A204.1 (cell line): Measurements from ENCODE around the gene SSTR3.
A peak's percentile ranks its signal among the peaks of the same experiment; 100 is the strongest.
"Not testable (repeated sequence)": the region's sequence is repeated elsewhere in the genome, so short reads cannot be mapped to it uniquely, and the experiment has no call there.

Source experiments
- FAIRE-seq: peaks from 2 replicates; lab custom pipeline; 2012; peaks lifted over from hg19 to GRCh38; lab: Jason Lieb, UNC

Gene SSTR3

DNA sequence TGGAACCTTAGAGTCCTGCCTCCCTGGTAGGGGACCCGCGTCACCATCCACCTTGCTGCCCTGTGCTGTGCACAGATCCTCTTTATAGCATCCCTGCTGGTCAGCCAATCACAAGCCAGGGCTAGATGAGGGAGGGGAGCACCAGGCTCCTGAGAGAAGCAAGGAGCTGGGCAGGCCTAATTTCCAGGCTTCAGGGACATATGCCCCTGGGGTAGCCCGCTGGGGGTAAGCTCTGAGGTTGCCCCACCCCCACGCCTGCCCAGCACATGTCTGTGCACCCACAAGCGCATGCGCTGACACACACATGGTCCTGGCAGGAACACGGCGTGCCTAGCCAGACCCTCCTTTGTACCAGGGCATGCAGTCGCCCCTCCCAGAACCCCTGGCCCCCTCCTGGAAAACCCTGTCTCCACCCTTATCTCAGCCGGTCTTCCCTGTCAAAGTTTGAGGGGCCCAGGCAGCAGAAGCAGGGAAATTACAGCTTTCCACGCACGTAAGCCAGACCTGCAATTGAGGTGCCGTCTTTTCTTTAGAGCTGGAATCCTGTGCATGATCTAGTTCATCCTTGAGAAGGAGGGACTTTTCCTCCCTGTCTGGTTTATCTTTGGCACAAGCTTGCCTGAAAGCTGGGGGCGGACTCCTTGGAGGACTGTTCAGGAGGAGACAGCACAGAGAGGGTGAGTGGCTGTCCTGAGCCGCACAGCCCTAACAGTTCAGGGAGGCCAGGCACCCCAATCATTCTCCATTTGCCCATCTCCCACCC lies 2.1 kb downstream of the SSTR3 start:
- FAIRE-seq = no peak

DNA sequence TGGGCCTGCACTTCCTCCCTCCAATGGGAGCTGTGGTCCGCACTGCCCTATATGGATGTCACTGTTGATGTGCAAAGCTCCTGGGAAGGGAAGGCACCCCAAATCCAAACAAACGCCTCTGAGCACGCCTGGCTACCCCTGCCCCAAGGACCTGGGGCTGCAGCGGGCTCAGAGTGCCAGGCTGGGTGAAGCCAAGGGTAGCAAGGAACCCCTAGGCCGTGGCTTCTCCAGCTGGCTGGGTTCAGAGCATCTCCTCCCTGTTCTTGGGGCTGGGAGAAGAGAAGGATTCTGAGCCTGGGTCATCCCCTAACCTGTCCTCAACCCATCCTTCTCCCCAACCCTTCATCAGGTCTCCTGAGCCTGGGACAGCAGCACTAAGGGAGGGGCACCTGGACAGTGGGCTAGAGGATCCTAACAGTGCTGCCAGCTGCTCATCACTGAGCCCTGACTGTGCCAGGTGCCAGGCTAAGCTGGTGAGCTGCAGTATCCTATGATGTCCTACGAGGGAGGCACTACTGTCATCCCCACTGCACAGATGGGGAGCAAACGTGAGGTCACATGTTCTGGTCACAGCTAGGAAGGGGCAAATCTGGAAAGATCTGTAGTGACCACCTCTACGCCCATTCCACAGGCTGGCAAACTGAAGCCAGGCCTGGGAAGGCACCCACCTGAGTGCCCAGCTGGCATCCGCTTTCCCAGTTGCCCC lies 3.0 kb downstream of the SSTR3 start:
- no peak for FAIRE-seq

DNA sequence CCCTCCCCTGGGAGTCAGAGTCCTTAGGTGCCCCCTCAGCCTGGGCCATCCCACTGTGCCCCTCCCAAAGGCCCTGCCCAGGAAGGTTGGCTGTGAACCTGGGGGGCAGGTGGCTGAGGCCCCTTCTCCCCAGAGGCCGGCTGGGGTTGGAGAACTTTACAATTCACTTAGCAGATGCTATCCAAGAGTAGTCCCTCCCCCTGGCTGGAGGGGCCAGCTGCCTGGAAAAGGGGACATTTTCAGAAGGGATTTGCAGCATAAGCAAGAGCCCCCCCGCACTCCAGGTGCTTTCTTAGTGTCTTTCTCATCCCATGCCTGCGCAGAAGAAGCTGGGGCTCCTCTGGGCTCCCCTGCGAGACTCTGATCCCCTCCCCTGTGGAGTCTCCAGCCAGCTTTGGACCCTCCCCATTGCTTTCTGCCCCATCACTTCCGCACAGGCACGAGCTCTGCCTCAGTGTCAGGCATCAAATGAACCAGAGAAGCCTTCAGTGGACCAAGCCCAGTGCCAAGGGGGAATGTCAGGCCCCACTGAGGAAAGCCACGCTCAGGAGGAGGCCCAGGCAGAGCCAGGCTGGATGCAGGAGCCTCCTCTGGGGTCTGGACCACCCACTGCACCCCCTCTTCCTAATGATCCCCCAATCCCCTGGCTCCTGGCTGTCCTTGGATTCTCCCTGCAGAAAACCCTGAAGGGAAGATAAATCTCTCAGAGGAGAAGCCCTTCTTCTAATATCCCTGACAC lies 3.7 kb downstream of the SSTR3 start:
- no peak for FAIRE-seq

DNA sequence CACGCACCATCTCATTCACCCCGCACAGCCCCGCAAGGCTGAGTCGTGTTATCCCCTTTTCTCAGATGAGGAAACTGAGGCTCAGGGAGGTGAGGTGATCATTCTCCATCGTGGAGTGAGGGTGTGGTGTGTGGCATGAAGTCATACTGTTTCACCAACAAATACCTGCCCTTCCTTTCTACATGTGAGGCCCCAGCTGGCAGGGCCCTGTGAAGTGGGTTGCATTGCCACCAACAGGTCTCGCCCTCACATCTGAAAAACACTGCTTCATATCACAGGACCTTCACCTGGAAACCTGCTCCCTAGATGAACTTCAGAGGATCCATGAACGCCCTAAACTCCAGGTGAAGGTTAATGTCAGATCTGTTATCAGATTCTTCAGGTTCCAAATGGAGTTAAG lies 4.3 kb downstream of the SSTR3 start:
- FAIRE-seq = no peak

DNA sequence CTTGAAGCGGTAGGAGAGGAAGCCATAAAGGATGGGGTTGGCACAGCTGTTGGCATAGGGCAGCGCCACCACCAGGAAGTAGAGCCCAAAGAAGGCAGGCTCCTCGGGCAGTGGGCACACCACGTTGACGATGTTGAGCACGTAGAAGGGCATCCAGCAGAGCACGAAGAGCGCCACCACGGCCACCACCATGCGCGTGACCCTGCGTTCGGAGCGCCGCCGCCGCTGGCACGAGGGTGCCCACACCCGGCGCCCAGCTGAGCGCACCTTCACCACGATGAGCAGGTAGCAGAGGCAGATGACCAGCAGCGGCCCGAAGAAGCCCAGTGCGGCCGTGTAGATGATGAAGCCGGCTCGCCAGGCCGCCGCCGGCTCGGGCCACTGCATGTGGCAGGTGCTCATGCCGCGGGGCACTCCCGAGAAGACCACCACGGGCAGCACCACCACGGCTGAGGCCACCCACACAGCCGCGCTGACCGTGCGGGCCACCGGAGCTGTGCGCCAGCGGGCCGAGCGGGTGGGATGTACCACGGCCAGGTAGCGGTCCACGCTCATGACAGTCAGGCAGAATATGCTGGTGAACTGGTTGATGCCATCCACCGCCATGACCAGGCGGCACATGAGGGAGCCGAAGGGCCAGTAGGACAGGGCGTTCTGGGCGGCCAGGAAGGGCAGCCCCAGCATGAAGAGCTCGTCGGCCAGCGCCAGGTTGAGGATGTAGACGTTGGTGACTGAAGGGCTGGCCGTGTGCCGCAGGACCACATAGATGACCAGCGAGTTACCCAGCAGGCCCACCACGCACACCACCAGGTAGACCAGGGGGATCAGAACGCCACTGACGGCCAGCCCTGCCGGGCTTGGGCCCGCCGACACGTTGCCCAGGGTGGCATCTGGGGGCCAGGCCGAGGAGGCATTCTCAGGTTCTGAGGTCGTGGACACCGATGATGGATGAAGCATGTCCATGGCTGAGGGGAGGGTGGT lies 5.1 kb downstream of the SSTR3 start:
- no peak for FAIRE-seq

DNA sequence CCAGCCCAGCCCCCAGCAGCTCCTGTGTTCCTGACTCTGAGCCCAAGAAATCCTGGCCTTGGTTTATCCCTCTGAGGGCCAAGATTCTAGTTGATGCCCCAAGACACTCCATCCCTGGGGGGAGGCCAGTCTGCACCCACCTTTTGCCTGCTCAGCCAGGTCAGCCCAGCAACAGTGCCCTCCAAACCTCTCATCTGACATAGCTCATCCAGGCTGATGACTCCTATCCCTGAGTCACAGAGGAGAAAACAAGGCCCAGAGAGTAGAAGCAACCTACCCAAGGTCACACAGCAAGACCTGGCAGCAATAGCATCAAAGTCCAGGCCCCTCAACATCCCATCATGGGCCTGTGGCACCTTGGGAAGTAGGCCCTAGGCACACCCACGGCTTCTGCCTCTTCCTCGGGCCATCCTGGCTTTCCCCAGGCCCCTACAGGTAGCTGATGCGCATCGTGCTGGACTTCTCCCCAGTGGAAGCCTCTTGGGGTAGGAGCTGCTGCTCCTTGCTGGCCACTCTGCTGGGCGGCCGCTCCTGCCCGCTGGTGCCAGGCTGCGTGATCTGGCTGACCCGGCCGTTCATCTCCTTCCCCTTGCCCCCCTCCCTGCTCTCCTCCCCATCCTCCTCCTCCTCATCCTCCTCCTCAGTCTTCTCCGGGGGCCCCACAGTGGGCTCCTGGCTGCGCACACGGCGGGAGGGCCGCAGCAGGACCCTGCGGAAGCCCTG lies 6.0 kb downstream of the SSTR3 start:
- FAIRE-seq = no peak

DNA sequence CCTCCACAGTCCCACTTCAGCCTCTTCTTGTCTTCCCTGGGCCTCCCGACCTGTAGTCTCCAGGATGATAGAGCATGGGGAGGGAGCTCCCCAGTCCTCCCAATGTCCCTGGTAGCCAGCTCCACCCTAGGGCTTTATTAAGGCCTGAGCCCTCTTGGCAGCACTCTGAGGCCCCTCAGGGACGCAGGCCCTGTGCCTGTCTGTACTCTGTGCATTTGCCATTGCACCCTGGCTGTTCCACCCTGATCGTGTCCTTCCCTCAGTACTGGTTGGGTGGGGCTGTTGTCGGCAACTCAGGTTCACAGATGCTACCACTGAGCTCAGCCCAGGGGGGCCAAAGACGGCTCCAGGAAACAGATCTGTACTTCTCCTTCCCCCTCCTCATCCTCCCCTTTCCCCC lies 7.2 kb downstream of the SSTR3 start:
- no peak for FAIRE-seq

DNA sequence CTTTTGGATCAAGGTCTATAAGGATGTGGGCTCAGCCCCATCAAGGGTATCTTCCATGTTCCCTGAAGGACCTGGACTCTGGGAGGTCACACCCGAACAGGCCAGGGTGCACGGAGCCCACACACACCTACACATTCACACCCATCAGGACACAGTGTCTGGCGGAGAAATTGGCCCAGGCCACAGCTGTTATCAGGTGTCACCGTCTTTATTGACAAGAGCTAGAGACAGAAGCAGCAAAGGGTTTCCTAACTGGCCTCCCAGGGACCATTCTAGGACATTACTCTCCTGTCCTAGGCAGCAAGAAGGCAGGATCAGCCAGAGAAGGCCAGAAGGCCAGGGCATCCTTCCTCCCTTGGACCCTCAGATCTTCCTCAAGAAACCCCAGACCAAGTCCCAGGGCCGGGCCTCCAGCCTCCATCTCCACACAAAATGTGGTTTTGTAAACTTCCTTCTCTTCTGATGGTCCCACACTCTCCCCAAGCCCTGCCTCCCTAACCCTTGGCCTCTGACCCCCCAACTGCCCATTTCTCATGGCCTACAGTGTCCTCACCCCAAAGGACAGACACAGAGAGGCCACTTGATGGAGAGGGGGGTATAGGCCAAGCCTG lies 8.1 kb downstream of the SSTR3 start:
- FAIRE-seq = no peak

DNA sequence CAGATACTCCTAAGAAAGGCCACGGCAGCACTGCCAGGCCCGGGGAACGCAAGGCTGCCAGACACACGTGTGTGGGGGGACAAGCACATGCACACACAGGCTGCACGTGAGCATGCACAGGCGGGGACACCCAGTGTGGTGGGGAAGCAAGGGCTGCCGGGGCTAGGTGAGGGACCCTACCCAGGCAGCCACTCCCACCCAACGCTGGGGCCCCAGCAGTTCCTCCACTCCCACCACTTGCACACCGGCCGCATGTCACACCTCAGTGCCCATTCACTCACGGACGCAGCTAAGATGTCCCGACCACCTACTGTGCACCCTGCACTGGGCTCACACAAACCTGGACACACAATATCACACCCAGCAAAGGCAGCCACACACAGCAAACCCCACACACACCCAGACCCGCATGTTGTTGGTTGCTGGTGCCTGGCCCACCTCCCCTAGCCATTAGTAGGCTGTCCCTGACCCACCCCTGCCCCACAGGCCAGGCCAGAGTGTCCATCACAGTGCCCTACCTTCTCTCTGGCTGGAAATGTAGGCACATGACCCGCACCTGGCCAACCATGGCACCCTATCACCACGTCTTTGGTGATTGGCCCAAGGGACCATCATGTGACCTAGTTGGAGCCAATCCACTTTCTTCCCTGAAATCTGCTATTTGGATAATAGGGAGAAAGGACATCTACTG lies 8.8 kb downstream of the SSTR3 start:
- no peak for FAIRE-seq

DNA sequence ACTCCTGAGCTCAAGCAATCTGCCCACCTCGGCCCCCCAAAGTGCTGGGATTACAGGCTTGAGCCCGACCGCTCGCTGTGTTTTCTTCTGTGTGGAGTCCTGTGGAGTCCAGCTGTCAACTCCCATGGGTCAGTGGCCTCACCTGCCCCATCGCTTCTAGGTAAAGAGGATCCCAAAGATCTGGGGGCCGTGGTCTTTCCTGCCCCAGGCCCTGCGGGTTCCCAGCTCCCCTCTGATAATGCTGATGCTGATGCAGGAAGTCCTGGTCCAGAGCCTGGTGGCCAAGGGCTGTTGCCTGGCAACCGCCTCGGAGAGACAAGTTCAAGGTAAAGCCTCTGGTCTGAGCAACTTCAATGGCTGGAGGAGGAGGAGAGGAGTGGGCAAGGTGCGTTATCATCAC lies 9.6 kb downstream of the SSTR3 start:
- no peak for FAIRE-seq

DNA sequence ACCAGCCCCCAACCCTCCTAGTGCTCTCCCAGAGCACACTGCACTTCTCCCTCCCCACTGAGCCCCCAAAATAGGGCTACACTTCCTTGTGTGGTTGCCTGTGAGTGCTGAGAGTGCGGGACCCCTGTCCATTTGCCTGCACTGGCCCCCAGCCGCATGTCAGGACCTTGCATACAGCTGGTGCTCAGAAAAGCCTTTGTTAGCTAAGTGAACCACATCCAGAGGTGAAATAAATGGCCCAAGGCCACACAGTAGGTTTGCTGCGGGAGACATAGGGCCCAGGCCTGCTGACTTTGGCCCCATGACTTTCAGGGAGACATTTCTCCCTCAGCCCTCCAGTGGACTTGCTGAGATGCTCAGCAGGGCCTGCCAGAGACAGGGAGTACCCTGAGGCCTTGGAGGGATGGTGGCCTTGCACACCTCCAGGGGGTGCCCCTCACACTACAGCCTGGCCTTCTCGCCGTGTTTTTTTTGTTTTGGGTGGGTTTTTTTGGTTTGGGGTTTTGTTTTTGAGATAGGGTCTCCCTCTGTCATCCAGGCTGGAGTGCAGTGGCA lies 10.2 kb downstream of the SSTR3 start:
- no peak for FAIRE-seq

DNA sequence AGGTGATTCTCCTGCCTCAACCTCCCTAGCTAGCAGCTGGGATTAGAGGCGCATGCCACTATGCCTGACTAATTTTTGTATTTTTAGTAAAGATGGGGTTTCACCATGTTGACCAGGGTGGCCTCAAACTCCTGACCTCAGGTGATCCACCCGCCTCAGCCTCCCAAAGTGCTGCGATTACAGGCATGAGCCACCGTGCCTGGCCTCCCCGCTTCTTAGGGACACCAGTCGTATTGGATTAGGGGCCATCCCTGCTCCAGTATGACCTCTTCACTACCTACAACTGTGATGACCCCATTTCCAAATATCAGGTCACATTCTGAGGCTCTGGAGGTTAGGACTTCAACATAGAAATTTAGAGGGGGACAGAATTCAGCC lies 10.8 kb downstream of the SSTR3 start:
- not testable (repeated sequence) for FAIRE-seq

DNA sequence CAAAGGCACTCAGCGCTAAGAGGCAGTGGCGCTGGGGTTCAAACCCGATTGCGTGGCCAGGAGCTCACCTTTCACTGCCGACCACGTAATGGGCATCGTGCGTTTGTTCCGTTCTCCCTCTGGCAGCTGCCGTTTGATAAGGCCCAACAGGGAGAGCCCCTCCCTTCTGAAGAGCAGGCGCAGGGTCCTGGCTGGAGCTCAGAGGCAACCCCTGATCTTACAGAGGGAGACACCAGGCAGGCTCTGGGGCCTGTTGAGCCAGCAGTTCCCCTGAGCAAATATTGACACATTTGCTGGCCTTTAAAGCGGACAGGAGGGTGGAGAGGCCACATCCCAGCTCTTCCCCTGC lies 12.5 kb downstream of the SSTR3 start:
- FAIRE-seq = no peak

DNA sequence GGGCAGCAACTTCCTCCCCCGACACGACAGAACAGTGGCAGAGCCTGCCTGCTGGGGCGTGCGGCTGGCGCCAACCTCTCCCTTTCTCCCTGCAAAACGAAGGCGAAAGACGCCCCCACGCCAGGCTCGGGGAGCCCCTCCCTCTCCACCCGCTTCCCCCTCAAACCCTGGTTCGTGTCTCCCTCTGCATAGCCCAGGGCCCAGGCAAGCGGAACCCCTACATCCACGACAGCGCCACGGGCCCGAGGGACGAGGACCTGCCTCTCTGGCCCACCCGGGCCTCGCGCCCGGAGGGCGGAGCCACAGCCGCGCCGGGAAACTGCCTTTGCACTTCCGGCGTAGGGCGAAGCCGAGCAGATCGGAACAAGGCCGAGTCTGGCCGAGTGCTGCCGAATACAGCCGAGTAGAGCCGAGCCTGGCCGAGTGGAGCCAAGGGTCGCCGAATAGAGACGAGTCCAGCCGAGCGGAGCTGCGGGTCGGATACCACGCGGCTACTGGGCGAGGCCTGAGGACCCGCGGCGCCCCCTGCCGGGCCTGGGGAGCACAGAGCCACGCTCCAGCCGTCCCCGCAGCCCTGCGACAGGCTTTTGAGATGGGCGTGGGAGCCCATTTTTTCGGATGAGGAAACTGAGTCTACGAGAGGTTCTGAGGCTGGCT lies 13.0 kb downstream of the SSTR3 start:
- peak; percentile 97 for FAIRE-seq

DNA sequence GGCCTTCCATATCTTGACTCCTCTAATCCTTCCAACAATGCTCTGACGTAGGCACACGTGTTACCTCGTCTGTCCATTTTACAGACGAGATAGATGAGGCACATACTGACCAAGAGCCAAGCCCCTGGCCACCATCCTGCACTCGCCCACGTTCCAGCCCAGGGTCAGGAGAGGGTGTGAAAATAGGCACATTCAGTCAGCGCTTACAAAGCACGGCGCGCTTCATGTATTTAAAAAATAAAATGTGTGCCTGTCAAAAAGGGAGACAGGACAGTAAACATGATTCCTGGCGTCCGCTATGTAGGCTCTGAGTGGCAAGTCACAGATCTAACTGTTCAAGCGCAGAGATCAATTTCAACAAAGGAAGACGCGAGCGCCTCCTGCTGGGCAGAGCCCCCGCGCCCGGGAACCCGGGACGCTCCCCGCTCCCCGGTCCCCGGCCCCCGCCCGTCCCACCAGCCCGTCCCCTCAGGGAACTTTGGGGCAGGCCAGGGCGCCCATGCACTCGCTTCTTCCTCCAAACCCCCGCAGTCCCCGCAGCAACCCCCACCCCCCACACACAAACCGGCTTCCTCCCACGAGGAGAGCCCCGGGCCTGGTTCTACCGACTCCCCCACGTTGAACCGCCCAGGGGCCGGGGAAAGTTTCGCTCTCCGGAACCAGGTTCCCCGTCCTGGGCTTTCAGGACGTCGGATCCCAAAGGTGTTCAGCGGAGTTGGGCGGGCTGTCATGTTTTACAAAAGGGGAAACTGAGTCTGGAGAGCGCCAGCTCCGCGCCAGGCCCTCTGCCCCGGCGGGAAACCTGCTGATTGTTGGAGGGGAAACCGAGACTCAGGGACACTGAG lies 13.8 kb downstream of the SSTR3 start:
- FAIRE-seq = no peak

DNA sequence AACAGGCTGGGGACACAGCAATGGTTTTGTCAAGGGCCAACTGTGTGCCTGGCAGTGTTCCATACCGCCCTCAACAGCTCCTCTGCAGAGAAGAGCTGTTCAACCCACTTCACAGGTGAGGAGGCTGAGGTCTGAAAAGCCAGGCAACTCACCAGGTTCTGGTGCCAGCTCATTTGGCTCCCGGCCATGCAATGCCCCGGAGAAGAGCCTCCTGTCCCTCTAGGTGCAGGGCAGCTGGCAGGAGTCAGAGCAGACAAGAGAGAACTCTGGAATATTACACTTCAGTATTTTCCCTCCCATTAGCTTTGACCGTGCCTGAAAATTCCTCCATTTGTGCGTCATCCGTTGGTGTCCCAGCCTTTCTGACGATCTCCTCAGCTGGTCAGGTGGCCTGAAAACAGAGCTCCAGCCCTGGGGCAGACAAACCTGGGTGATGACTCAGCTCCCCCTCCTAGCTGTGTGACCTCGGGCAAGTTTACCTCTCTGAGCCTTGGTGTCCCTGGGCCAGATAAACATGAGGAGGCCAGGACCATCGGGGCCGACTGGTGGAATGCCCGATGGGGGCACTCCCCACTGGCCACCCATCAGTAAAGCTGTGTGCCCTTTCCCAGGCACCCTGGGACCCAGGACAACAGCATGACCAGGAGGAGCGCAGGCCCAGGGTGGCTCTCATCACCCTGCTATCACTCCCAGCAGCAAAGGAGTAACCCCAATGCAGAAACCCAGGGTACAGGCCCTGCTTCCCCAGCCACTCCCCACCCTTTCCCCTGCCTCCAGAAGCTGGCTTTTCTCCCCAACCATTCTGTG lies 14.6 kb downstream of the SSTR3 start:
- FAIRE-seq = no peak

DNA sequence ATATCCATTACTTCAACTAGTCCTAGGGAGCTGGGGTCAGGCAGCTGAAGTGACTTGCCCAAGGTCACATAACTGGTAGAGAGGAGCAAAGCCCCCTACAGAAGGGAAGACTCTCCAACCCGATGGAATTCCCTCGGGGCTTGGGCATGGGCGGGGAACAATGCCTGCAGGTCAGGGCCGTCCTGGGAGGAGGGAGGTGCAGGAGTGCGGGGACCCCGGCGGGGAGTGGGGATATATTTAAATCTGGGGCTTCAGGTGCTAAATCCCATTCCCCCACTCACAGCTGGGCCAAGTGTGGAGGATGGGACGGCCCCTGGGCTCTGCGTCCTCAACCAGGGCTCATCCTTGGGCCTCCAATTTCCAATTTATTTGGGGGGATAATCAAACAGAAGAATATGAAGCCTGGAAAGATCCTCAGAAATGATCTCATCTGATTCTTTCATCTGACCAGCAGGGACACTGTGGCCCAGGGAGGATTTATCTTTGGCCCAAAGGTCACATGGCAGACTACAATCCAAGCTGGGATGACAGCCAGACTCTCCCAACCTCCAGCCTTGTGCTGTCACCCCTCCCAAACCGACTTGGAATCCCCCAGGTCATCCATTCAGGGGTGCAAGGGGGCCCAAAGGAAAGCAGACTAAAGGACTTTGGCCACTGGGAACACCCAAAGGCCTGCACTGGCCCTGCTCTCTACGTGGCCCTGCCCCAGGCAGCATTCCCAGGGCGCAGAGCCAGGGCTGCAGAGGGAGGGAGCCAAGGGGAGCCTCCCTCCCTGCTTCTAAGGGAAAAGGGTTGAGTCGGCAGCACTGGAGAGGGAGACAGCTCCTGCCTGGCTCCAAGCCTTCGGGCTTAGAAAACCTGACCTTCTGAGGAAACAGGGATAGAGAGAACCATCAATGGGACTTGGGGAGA lies 15.5 kb downstream of the SSTR3 start:
- FAIRE-seq = no peak
